GM21447 (cell line): ENCODE measurements around the gene USP25.

ENCODE experiments used
- ATAC-seq: cut with Tn5 transposase; IDR thresholded peaks from one replicate; pipeline ENCODE4 v1.9.1; 2021; ENCODE audit not compliant: unreplicated experiment

USP25 gene

GRCh38 chr21:15850645-15851044, 120.9 kb downstream of the USP25 start:
- ATAC-seq, result no peak

DNA sequence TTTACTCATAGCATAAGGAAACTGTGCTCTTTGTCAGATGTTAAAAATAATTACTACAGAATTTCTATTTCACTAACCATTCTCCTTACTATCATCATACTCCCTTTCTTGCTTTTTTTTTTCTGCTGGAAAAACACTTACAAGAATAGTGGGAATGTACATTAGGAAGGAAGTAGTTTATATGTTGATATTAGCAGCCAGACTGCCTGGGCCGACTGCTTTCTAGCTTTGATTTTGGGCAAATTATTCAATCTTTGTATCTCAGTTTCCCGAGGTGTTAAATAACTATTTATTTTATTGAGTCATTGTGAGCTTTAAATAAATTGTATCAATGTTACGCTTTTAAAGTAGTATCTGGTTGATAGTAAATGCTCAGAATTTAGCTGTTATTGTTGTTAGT, 122.4 kb downstream of the USP25 start:
- no peak for ATAC-seq

DNA sequence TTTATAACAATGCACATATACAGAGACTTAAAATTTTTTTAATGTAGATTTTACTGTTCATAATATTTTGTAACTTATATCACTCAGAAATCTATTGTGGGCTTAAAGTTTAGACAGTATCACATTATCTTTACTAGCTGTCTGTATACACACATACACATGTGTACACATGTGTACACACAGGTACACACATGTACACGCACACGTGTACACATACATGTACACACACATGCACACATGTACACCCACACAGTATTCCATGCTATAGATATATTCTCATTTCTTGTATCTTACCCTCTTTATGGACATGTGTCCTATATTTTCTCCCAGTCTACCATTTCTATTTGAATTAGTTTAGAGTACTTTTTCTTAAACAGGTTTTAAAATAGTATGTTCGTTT, 123.3 kb downstream of the USP25 start:
- ATAC-seq, result no peak

DNA sequence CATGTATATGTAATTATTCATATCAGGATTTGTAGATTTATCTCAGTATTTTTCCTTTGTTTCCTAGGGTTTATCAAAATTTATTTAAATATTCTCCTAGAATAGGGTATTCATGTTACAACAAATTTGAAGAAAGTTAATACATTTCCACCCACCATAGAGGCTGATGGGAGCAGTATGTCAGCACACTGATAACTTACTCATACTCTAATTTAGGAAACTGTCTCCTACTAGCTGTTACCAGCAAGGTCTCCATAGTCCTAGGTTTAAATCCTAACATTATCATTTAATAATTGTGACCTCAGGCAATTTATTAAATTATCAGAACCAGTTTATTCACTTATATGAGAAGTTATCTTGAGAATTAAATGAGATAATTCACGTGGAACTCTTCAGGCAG, 127.0 kb downstream of the USP25 start:
- no peak for ATAC-seq

- no peak for ATAC-seq
Observed at GRCh38 chr21:15857740-15858139, 128.0 kb downstream of the USP25 start.

DNA sequence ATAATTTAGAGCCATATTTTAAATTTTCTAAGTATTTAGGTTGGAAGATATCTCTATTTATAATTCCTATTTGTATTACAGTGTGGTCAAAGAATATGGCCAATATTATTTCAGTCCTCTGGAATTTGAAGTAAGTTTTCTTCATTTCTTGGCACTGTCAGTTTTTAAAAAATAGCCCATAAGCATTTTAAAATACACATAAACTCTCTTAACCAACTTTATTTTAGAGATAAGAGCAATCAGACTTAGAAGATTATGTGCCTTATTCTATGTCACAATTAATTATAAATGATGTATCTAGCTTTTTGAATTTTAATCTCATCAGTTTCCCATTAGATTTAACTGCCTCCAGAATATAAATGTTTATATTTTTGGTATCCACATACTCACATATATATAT, 130.8 kb downstream of the USP25 start:
- ATAC-seq, result no peak

GRCh38 chr21:15868940-15869339, 139.2 kb downstream of the USP25 start:
- no peak for ATAC-seq

DNA sequence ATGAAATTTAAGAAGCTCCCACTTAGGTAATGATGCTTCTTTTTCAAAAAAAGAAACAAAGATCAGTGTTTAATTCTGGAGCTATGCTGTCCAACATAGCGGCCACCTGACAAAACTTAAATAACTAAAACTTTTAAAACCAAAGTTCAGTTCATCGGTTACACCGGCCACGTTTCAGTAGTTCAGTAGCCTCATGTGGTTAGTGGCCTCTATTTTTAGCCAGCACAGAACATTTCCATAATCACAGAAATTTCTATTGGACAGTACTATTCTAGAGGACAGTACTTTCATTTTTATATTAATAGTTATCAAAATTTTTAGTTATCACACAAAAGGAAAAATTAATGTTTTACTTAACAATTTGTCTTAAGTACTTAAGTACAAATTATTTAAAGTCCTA, 141.0 kb downstream of the USP25 start:
- no peak for ATAC-seq

DNA sequence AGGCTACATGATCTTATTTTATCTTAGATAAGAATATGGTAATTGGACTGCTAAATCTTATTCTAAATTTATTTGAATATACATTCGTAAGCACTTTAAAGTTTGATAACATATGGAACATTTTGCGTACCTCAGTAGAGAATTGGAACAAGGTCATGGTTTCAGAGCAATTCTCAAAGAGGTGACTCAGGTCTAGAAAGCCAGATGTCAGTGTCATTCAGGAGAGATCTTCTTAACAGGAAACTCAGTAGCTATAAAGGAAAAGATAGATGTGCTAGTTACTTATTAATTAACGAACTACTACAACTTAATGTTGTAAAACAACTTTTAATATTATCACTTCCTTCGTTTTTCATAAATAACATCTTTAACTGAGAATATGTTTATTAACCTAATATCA, 142.5 kb downstream of the USP25 start:
- ATAC-seq, result no peak

DNA sequence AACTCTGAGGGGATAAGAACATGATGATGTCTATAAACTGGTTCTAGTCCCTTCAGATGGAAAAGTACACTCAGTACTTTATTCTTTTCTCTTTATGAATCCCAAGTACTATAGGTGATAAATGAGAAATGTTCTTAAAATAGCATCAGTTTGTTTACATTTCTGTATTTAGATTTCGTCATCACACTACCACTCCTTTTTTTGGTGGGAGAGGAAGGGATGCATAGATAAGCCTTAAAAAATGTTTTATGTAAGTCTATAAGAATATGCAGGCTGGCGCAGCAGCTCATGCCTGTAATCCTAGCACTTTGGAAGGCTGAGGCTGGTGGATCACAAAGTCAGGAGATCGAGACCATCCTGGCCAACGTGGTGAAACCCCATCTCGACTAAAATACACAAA, 144.8 kb downstream of the USP25 start:
- ATAC-seq, result no peak

- ATAC-seq, result no peak
Observed at GRCh38 chr21:15875286-15875685, 145.5 kb downstream of the USP25 start.

DNA sequence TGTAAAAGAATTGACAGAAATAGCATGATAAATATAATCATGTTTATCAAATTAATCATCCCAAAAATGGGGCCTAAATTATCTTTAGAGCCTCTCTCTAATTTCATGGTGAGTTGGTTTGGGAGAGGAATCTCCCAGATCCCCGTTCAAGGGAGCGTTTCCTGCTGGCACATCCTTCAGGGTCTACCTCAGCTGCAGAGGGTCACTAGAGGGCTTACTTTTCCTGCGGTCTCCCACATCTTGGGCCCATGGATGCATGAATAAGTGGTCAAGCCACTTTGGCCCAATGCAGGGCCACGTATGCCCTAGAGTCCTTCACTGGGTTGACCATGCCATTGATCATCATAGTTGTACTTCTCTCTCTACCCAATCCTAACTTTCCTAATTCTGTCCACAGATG, 164.1 kb downstream of the USP25 start:
- no peak for ATAC-seq

DNA sequence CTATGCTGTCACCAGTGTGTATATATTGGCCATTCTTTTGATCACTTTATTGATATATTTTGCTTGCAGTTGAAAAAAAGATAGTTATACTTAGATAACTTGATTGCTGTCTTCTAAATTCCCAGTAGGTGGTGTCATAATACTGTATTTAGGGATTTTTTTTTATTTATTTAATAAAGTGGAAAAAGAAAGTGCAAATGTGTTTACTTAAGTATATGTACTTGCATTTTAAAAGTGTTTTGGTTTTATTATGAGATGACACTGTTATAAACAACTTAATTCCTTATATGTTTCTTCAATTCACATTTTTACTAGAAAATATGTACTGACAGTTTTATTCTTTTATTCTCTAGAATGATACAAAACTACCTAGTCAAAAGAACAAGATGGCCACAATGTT, 164.8 kb downstream of the USP25 start:
- no peak for ATAC-seq

DNA sequence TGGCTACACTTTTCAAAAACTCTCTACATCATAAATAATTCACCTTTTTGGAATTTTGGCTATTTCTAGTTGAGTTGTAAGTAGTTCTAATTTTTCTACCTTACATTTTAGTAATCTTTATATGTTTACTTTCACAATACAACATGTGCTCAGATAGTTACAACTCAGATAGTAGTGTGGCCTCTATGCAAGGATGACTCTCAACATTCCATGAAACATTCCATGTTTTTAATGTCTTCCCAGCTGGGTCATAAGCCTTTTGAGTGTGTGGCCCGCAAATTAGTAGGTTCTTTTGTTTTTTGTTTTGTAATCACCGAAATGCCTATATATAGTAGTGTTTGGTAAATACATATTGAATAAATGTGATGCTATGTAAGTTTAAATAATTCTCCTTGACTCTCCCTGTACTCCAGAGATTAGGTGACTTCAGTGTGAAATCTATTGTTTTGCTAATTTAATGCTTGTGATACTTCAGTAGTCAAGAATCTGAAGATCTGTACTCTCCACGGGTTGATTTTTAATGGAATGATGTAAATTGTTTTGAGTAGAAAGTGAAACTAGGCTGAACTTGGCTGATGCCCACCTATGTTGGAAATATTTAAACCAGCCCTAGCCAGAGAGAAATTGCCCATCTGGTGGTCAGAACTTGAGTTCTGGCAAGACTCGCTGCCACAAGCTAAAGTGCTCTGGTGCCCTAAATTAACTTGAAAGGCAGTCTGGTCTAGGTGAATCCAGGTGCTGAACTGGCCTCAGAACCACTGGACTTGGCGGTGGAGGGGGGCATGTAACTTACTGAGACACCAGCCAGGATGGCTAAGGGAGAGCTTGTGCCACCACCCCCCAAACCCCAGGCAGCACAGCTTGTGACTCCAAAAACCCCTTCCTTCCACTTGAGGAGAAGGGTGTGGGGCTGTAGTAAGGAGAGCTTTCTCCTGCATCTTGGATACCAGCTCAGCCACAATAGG, 165.6 kb downstream of the USP25 start:
- ATAC-seq, result no peak

DNA sequence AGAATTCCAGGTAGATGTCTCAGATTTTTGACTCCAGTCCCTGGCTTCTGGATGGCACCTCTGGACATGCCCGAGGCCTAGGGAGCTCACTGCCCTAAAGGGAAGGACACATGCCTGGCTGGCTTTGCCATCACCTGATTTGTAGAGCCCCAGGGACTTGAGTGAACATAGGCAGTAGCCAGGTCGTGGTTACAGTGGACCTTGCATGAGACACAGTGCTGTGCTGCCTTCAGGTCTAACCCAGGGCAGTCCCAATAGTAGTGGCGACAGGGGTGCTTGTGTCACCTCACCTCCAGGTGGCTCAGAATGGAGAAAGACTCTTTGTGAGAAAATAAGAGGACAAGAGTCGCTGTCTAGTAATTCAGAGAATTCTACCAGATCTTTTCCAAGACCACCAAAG, 166.7 kb downstream of the USP25 start:
- ATAC-seq, result no peak

- no peak for ATAC-seq
Observed at GRCh38 chr21:15904389-15904788, 174.6 kb downstream of the USP25 start.

- no peak for ATAC-seq
Observed at GRCh38 chr21:15908187-15908586, 178.4 kb downstream of the USP25 start.

DNA sequence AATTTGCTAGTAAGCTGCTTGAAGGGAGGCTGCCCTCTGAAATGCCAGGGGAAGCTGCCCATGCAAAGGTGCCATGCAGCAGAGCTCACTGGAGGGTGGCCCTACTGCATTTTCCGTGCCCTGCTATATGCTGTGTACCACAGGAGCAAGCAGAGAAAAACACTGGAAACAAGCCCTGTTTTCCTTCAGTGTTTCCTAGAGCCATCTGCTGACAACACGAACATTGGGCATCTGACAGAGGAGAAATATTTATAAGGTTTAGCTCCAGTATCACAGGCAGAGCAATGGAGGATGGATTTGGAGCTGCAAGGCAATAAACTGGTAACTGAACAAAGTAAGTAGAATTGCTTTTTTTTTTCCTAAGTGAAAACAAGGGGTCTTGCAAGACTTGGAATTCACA, 198.4 kb downstream of the USP25 start:
- no peak for ATAC-seq

- ATAC-seq, result no peak
Observed at GRCh38 chr21:15928686-15929425, 199.1 kb downstream of the USP25 start.

- no peak for ATAC-seq
Observed at GRCh38 chr21:15929536-15929935, 199.8 kb downstream of the USP25 start.
